ENCODE data around the gene RAE1. TPM values are rescaled to one million over a fixed set of nuclear protein-coding genes. Genes with fewer than 3 reads are reported as not detected.

The RAE1 gene
- total and polyA plus RNA-seq, 2 of the 8 experiments (the other 6 are each of a cell fraction or from before 2014, with no cell fraction given), result 35.9 to 44.9 TPM

DNA sequence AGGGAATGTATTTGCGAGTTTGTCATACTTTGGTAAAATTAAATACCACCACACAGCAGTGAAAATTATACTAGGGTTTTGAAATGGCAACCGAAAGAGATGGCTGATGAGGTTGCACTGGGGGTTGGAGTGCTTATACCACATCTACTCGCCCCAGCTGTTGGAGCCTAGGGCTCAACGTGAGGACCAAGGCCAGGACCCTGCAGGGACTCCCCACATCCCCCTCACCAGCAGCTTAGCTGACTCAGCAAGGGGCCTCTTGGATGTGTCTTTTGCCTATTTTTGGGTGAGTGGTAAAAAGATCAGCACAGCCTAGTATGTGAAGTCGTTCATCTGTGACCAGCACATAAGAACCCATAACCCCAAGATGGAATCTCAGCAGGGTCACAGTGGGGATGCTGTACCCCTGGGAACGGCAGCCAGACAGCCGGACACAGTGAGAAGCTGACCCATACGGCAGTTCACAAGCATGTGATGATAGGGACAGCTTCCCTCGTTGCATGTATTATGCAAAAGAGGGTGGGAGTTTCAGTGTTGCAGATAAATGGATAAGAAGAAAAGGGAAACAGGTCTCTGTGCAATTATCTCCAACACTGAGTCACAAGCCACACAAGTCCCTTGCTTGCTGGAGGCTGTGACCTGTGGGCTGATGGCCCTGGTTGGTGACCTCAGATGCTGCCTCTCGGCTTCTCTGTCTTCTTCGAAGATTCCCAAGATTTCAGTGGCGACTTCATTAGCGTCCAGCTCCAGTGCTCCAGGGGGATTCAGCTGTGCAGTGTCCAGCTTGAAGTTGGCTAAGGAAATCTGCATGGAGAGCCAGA is 42.4 kb upstream of the RAE1 start:
- Histone ChIP-seq H3K9ac (replicated peaks in 1 of 4; ENCODE audit: extremely low read depth in 1 of 4, low read depth in 3 of 4, low read length in 3 of 4) (no peak overlapping the region), H2BK5ac (ENCODE audit: low read depth, low read length) (no peak overlapping the region), H2BK120ac (replicated peaks; ENCODE audit: low read depth, low read length) (no peak overlapping the region), H3K9me3 (ENCODE audit: insufficient read depth in 2 of 2, low read depth in 1 of 2, low read length in 1 of 2) (no peaks in the 10 kb centered on the region), H3K79me1 (ENCODE audit: low read depth, low read length) (no peaks in the 10 kb centered on the region), H3K23ac (ENCODE audit: insufficient read length) (no peak overlapping the region), H2AK5ac (ENCODE audit: low read depth, low read length) (no peak overlapping the region), H3K23me2 (ENCODE audit: low read depth, low read length) (no peaks in the 10 kb centered on the region), H3K79me2 (ENCODE audit: control insufficient read depth in 1 of 2, insufficient read depth in 2 of 2, low read length in 2 of 2) (no peaks in the 10 kb centered on the region), H4K8ac (ENCODE audit: extremely low read depth, insufficient read depth, low read length) (no peak overlapping the region), H4K20me1 (replicated peaks in 1 of 2; ENCODE audit: control insufficient read depth in 1 of 2, insufficient read depth in 2 of 2, low read length in 2 of 2) (no peaks in the 10 kb centered on the region), H3K18ac (ENCODE audit: extremely low read depth, low read length) (no peak overlapping the region), H2BK15ac (ENCODE audit: low read length) (no peak overlapping the region), H3K56ac (replicated peaks; ENCODE audit: insufficient read length, low read depth, low read length) (no peak overlapping the region), H3K4me2 (ENCODE audit: insufficient read depth in 1 of 2, low read depth in 2 of 2, low read length in 2 of 2) (no peak overlapping the region), H3K27ac (ENCODE audit: low read depth, low read length) (no peak overlapping the region), H3K4ac (replicated peaks; ENCODE audit: insufficient read length, low read depth, low read length) (no peak overlapping the region), H2BK20ac (ENCODE audit: low read length) (no peak overlapping the region), H4K5ac (ENCODE audit: insufficient read length, low read depth, low read length) (no peak overlapping the region), H3K4me3 (ENCODE audit: extremely low read depth in 1 of 4, insufficient read depth in 2 of 4, low read depth in 3 of 4, low read length in 4 of 4) (no peak overlapping the region), H3K4me1 (replicated peaks in 1 of 4; ENCODE audit: control insufficient read depth in 3 of 4, insufficient read depth in 4 of 4, low read length in 3 of 4) (no peaks in the 10 kb centered on the region), H3K27me3 (replicated peaks in 1 of 4; ENCODE audit: control insufficient read depth in 3 of 4, extremely low read depth in 1 of 4, insufficient read depth in 3 of 4, low read length in 3 of 4) (no peaks in the 10 kb centered on the region; a peak in 1 of 7 replicates), H2BK12ac (ENCODE audit: low read depth, low read length) (no peak overlapping the region), H2AFZ (ENCODE audit: low read length) (no peak overlapping the region), H3K14ac (ENCODE audit: insufficient read length) (no peak overlapping the region), H3K36me3 (ENCODE audit: control insufficient read depth in 2 of 4, insufficient read depth in 4 of 4, low read length in 3 of 4) (no peaks in the 10 kb centered on the region), H4K91ac (replicated peaks; ENCODE audit: insufficient read length, low read length) (no peak overlapping the region)
- ChIA-PET POLR2A (ENCODE audit: partially characterized antibody) (no interaction called here), CTCF (ENCODE audit: partially characterized antibody) (interaction anchor here (0.9 to 1.3 kb wide), 3 partner anchors 10 to 24 kb away, joined by 3 to 4 read pairs (median 4); no protein-coding TSS in a partner anchor)
- FAIRE-seq, result no peak
- DNase-seq (ENCODE audit: low read depth in 1 of 2, low spot score in 2 of 2), result no peak
- 91% methylated on average over 13 of the region's 13 CpGs; no CpG with 5 or more reads in 1 of the 2 experiments for WGBS, 2 experiments (ENCODE audit: extremely low coverage in 1 of 2, insufficient coverage in 1 of 2, insufficient read length in 1 of 2, insufficient replicate concordance in 2 of 2, low coverage in 1 of 2, low lambda C conversion rate in 2 of 2, missing lambda C conversion rate in 1 of 2)
- TF ChIP-seq SUZ12 (IDR thresholded peaks at IDR 0.05; ENCODE audit: low read length), result no peak
- TF ChIP-seq KDM4A (IDR thresholded peaks at IDR 0.05; ENCODE audit: low read depth, low read length, severe bottlenecking), result no peak
- no peak for TF ChIP-seq CREB1 (IDR thresholded peaks at IDR 0.05)
- TF ChIP-seq KDM5A (IDR thresholded peaks at IDR 0.05; ENCODE audit: low read length), result no peak
- TF ChIP-seq EZH2 (IDR thresholded peaks at IDR 0.05; ENCODE audit: low read depth, low read length, severe bottlenecking), result no peak
- no peak for TF ChIP-seq GABPA (IDR thresholded peaks at IDR 0.05; ENCODE audit: borderline replicate concordance, insufficient read depth, low read length)
- no peak for TF ChIP-seq ZNF274 (IDR thresholded peaks at IDR 0.05; ENCODE audit: borderline replicate concordance, extremely low read depth, low read length)
- TF ChIP-seq SIRT6 (IDR thresholded peaks at IDR 0.05; ENCODE audit: low read length), result no peak
- TF ChIP-seq NANOG (IDR thresholded peaks at IDR 0.05; ENCODE audit: insufficient read depth, low read depth, low read length, poor library complexity, severe bottlenecking), result no peak
- TF ChIP-seq SP4 (IDR thresholded peaks at IDR 0.05; ENCODE audit: low read length), result no peak
- TF ChIP-seq CTBP2 (IDR thresholded peaks at IDR 0.05; ENCODE audit: borderline replicate concordance, insufficient read depth, insufficient read length, low read length), result no peak
- TF ChIP-seq SIX5 (IDR thresholded peaks at IDR 0.05; ENCODE audit: low read depth, low read length), result no peak
- no peak for TF ChIP-seq JUND (IDR thresholded peaks at IDR 0.05; ENCODE audit: low read length)

All from H1 (cell line).